H54 (cell line): ENCODE data around the gene TMEM86B.

Experiments
- DNase-seq: peaks from one replicate; pipeline ENCODE4 v3.0.0; 2011; ENCODE audit warnings: low spot score, mixed read lengths; ENCODE audit not compliant: insufficient read length
- FAIRE-seq: peaks from 3 replicates; lab custom pipeline; 2011; peaks lifted over from hg19 to GRCh38; lab: Jason Lieb, UNC
- POLR2A ChIP-seq: IDR thresholded peaks from 2 replicates; pipeline ENCODE4 v1.6.1; 2011; ENCODE audit warnings: low read depth, mild to moderate bottlenecking, low read length

TMEM86B gene

DNA sequence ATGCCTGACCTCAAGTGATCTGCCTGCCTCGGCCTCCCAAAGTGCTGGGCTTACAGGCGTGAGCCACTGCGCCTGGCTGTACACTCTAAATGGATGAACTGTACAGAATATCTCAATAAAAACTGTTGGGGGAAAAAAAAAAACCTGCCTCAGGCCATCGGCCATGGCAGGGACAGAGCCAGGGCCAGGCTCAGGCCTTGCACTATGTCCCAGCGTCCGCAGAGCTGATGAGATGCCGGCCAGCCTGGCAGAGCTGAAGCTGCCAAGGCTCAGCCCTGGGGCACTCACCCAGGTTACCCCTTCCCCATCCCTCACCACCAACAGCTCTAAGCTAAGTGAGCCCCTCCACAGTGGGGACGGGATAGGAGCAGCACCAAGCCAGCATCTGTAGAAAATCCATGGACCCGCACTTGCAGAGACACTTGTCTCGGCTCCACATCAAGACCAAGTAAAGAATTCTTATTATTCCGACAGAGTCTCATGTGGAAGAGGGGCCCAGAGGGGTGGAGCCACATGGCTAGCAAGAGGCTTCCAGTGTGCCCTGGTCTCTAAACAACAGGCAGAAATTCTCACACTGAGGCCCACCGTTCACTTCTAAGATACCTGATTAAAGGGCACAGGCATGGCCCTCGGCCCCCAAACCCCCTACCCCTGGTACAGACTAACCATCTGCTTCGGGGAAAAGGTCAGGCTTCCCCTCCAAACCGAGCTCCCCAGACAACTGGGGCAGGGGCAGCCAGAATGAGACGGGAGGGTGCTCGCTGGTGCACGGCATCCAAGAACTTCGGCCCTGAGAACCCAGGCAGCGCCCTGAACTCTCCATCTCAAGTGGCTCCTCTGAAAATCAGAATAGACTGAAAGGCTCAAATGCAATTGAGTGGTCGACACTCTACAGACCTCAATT lies 24.4 kb upstream of the TMEM86B start:
- FAIRE-seq: no peak
- no peak for DNase-seq
- no peak for TF ChIP-seq POLR2A

DNA sequence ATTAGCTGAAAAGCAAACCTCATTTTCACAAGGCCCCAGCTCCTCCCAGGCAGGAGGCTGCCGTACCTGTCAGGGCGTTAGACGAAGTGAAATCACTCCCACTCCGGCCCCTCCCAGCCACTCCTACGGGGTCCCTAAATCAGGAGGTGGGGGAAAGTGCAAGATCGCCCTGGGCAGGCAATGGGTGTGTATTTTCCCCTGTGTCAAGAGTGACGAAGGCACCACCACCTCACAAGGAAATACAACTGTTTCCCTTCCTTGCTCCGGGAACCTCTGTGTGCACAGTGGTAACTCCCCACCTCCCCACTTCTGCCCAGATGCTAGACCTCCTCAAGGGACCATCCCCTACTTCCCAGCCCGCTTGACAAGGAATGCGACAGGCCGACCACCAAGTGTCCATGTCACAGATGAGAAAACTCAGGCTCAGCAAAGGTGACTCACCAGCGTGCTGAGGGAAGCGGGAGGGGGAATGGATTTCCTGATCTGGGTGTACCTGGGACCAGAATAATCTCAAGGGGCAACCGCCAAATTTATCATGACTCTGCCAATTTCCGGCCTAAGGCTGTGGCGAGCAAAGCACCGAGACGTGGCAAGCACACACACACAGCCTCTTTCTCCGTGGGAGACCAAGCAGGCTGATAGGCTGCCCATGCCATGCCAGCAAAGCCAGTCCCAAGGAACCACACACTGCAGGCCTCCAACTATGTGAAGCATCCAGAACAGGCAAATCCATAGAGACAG lies 22.9 kb upstream of the TMEM86B start:
- DNase-seq (peak; percentile 82), FAIRE-seq (no peak)
- TF ChIP-seq POLR2A: no peak

DNA sequence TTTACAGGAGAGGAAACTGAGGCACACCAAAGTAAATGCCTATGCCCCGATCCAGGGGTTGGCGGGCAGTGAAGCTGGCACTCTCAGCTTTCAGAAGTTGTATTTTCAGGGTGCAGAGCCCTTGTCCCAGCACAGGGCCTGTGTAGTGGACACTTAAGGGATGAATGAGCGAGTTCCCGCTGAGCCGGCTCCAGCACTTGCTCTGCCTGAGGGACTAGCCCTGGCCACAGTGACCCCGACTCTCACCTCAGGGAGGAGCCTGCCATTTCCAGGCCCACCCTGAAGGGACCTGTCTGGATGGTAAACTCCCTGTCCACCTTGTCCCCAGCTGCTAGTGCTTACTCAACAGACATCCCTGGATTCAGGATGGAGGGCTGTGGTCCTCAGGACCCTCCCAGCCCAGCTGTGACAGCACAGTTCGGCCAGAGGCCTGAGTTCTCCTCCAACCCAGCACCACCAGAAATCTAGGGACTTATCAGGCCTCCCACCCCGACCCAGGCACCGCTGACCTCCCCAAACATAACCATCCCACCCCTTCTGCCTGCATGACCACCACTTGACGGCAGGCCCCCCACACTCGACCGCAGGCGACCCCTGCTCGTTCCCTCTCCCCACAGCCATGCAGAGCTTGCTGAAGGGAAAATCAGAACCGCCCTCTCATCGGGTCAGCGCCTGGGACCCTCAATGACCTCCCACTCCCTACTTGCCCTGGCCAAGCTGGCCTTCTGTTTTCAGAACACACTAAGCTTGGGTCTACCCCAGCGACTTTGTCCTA lies 21.9 kb upstream of the TMEM86B start:
- DNase-seq (no peak), FAIRE-seq (no peak)
- no peak for TF ChIP-seq POLR2A

DNA sequence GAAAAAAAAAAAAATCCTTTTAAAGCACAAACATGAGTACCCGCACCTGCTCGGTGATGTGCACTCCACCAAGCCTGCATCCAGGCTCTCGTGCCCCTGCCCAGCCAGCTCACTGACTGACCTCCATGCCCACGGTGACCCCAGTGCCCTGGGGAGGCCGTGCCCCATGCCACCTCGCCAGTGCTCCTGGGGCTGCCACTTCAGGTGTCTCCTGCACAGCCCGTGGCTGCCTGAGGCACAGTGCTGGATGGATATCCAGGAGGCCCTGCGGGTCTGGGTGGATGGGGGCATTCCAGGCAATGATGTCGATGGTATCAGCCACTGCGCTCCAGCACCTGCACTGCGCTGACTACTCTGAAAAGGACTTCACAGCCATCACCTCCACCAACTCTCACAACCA lies 21.3 kb upstream of the TMEM86B start:
- no peak for TF ChIP-seq POLR2A
- DNase-seq (no peak), FAIRE-seq (no peak)

- FAIRE-seq (no peak), DNase-seq (no peak)
- no peak for TF ChIP-seq POLR2A
Measured at GRCh38 chr19:55248704-55249103, 20.1 kb upstream of the TMEM86B start.

DNA sequence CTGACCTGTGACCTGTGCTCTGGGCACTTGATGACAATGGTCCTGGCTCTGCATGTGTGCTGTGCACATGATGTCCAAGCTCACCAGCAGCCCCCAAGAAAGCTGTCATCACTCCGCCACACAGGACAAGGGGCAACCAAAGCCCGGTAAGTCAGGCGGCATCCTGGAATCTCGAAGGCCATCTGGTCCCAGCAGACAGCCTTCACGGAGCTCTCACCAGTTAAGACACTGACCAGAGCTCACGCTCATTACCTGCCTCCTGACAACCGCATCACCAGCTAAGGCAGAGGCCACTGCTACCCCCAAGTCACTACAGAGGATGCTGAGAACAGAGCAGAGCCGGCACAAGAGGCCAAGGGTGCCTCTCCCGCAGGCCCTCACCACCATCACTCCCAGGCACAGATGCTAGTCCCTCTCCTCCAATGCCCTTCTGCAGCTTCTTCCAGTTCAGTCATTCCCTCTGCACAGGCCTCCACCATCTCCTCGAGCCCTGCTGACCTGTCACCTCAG lies 19.7 kb upstream of the TMEM86B start:
- no peak for TF ChIP-seq POLR2A
- FAIRE-seq (no peak), DNase-seq (no peak)

DNA sequence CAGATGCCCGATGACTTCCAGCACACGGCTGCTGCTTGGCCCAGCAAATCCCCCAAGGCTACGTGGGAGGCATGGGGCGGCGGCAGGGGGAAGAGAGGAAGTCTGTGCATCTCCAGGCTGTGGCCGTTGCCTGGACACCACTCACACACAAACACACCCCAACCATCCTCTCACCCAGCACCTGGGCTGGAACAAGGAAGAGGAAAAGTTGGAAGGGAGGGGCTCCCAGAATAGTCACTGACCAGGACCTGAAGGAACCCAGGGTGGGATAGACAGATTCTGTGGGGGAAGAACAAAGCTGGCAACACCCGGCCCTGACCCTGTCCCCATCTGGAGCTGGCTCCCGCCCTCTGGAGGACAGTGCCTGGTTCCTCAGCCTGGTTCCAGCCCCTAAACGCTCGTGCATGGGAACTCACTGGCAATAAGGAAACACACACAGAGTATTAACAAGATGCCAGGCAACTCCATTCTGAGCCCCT lies 19.1 kb upstream of the TMEM86B start:
- TF ChIP-seq POLR2A: no peak
- FAIRE-seq (no peak), DNase-seq (no peak)

GRCh38 chr19:55246462-55247451 lies 18.2 kb upstream of the TMEM86B start:
- DNase-seq (no peak), FAIRE-seq (no peak)
- TF ChIP-seq POLR2A: no peak

DNA sequence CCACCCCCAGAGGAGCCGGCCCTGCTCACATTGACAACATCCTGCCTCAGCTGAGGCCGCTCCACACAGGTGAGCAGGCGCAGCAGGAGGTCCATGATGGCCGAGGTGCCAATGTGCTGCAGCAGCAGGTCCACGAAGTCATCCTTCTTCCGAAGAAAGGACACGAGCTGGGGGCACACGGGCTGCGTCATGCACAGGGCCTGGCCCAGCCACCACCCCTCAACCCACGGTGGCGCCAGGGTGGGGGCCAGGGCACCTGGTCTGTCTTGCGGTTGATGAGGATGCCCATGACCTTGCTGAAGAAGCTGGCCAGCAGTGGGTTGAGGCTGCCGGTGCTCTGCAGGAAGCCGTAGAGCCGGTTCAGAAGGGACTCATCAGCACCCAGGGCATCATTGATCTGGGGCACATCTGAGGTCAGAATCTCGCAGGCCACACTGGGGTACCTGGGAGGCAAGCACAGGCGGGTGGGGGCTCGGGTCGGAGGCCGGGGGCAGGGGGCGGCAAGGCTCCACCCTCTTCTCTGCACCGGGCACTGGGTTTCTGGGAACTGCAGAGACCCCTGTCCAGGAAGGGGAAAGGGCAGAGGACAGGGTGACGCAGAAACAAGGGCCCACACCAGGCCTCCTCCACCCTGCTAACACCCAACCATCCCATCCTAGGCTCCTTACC lies 16.8 kb upstream of the TMEM86B start:
- DNase-seq (no peak), FAIRE-seq (no peak)
- no peak for TF ChIP-seq POLR2A

GRCh38 chr19:55244004-55244680 lies 15.6 kb upstream of the TMEM86B start:
- TF ChIP-seq POLR2A: no peak
- FAIRE-seq (no peak), DNase-seq (no peak)

- DNase-seq (no peak), FAIRE-seq (no peak)
- TF ChIP-seq POLR2A: no peak
Measured at GRCh38 chr19:55242517-55242916, 14.0 kb upstream of the TMEM86B start.
